Posterior cingulate gyrus (tissue), 11 donors: ENCODE results near the gene CCR5.
"Not testable (repeated sequence)": the region's sequence is repeated elsewhere in the genome, so short reads cannot be mapped to it uniquely, and the experiment has no call there.

Experiments
- DNase-seq, 10 donors: peaks; one replicate each; pipeline versions ENCODE4 v3.0.0 to v3.0.0-alpha.2; 2020 to 2021; ENCODE audit warnings: mixed read lengths in 3 of 10
- intact Hi-C: fragments of 100-400 bp; cut with DNase I; formaldehyde crosslinking; loops from one replicate; pipeline ENCODE4 v1.15.1; 2023

The CCR5 gene

GRCh38 chr3:46380471-46381221 is 9.9 kb downstream of the CCR5 start:
- intact Hi-C loops: no loop called here
- no peak for DNase-seq

- no peak for DNase-seq
- intact Hi-C loops: no loop called here
Observed at GRCh38 chr3:46381625-46382024, 10.9 kb downstream of the CCR5 start.

GRCh38 chr3:46383211-46383950 is 12.6 kb downstream of the CCR5 start:
- intact Hi-C loops: no loop called here
- no peak for DNase-seq

DNA sequence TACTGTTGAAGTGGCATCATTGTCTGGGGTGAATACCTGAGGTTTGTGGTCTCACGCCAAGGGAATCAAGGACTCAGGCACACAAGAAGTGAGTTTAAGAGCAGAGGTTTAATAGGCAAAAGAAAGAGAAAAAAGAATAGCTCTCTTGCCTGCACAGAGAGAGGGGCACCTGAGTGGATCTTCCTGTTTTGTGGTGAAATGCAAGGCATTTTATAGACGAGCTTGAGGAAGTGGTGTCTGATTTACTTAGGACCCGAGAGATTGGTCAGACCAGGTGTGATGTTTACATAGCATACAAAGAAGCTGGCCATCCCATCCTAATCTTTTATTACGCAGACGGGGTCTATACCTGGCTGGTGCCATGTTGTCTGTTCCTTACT is 13.2 kb downstream of the CCR5 start:
- intact Hi-C loops: no loop called here

DNA sequence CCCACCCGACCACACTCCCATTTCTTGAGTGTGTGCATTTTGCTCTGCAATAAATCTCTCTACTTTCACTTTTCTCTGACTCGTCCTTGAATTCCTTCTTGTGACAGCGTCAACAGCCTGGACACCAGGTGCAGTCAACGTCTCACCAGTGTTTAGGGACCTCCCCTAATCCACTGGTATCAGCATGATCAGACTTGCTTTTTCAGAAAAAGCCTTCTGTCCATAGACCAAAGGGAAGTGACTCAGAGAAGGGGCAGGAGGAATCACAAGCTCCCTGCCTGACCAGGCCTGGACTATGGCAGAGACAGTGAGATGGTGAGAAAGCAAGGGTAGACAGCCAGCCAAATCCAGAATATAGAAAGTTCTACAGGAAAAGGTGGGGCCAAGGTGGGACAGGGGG is 15.5 kb downstream of the CCR5 start:
- intact Hi-C loops: no loop called here
- no peak for DNase-seq

More for the DNA sequence above, 13.2 kb downstream of the CCR5 start:
- no peak for DNase-seq

GRCh38 chr3:46388847-46389246 is 18.1 kb downstream of the CCR5 start:
- DNase-seq, intact Hi-C loops: not testable (repeated sequence)

DNA sequence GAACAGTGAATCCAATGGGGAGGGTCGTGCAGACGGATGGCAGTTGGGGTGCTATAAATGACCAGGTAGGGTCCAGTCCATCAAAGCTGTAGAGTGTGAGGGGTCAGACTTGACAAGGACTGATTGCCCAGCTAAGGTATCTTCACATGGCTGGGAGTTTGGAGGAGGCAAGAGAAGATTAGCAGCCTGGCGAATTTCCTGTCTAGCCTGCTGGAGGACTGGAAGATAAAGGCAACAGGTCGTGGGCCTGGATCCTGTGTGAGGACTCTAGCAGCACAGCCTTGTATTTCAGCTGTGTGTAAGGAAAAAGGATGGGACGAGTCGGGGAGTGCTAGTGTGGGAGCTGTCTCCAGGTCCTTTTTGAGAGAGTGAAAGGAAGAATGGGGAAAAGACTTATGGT is 18.6 kb downstream of the CCR5 start:
- DNase-seq: no peak
- intact Hi-C loops: no loop called here

- DNase-seq, intact Hi-C loops: not testable (repeated sequence)
Observed at GRCh38 chr3:46391526-46391925, 20.8 kb downstream of the CCR5 start.

DNA sequence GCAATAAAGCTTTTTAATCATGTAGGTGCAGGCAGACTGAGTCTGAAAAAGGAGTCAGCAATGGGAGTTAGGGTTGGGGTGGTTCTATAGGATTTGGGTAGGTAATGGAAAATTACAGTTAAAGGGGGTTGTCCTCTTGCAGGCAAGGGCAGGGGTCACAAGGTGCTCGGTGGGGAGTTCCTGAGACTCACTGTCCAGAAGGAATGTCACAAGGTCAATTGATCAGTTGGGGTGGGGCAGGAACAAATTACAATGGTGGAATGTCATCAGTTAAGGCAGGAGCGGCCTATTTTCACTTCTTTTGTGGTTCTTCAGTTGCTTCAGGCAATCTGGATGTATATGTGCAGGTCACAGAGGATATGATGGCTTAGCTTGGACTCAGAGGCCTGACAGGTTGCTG is 22.3 kb downstream of the CCR5 start:
- DNase-seq: no peak
- intact Hi-C loops: no loop called here

- intact Hi-C loops: no loop called here
- DNase-seq: no peak
Observed at GRCh38 chr3:46393554-46394434, 23.0 kb downstream of the CCR5 start.

DNA sequence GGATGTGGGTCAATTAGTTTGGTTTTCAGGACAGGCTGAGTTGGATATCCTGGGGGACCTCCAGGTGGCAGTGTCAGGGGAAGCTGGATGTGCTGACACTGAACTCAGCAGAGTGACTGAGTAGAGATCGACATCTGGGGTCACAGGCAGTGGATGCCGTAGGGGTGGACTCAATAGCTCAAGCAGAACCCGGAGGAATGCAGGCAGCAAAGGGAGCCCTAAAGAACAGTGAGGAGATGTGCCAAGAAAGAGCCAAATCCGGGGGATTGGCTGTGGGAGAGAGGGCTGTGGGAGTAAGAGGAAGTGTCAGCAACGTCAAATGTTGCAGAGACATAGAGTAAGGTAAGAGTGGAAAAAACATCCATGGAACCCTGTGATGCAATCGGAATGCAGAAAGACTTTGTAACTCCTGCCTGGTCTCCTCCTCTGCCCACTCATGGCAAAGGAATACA is 24.5 kb downstream of the CCR5 start:
- DNase-seq: no peak
- intact Hi-C loops: no loop called here

GRCh38 chr3:46395766-46396530 is 25.2 kb downstream of the CCR5 start:
- intact Hi-C loops: no loop called here
- no peak for DNase-seq

DNA sequence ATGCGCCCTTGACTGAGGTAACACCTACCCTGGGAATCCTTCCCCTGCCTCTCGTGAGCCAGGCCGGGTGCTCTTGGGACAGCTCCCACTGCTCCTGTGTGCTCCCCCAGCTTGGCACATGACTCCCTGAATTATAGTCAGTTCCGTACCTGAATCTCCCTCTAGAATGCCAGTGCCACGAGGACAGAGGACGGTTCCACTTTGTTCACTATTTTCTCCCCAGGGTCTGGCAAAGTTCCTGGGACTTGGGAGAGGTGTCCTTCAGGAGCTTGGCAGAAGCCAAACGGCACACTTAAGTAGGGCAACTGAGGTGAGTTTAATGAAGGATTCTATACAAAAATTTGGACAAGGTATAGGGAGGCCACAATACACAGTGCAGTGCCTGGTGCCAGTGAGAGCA is 26.4 kb downstream of the CCR5 start:
- intact Hi-C loops: no loop called here
- no peak for DNase-seq

DNA sequence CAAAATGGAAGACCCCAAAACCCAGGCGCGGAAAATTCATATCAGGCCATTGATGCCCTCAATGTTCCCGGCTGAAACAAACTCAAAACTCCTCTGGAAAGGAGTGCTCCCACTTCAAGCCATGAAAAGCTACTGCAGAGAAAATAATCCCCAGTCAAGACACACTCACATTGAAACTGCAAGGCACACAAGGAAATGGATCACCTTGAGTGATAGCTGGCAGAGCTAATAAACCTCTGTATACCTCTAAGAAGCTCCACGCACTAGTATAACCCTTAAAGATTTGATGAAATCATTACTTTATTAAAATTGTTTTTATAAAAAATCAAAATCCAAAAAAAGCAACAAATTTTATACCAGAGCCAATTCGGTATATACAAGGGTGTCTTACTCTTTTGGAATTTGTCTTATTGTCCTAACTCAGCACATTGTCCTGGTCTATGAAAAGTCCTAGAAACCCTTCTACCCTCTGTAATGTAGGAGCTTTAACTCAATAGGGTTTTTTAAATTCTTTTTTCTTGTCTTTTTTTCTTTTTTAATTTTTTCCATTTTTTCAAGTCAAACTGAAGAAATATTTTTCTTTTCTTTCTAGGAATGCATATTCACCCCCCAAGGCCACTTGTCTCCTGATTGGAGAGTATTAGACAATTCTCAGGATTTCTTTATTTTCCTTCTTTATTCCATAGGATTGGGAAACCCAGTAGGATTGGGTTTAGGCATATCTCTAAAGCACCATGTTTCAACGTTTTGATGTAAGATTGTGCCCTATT is 27.6 kb downstream of the CCR5 start:
- no peak for DNase-seq
- intact Hi-C loops: no loop called here

DNA sequence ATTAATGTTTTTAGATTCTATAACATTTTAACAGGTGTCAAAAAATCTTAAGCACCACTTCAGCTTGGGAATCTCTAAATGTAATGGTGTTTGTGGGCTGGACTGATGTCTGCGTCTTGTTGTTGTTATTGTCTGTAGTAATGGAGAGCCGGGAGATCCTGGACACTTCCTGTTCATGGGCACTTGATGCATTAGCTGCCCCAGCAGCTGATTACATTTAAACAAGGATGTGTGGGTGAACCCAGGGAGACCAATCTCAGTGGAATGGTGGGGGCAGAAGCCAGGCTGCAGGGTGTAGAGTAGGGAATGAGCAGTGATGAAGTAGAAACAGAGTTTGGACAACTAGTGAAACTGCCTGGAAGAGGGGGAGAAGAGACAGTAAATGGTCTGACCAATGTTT is 28.4 kb downstream of the CCR5 start:
- intact Hi-C loops: no loop called here
- DNase-seq: no peak

DNA sequence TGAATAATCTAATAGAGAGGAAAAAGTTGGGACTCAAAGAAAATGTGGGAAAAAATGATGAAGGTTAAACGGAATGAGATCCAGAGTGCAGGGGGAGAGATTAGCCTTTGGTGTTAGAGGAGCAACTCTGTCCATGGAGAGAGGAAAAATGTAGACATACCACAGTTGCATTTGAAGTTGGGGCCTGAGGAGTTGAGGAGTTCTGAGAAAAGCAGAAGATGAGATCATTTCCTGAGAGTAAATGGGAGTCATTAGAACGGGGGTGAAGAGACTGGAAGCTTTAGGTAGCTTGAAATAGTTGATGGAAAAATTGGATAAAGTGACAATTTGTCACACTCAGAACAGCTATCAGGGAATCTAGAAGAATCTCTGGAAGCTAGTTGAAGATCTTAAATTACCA is 28.8 kb downstream of the CCR5 start:
- intact Hi-C loops: no loop called here
- DNase-seq: no peak

DNA sequence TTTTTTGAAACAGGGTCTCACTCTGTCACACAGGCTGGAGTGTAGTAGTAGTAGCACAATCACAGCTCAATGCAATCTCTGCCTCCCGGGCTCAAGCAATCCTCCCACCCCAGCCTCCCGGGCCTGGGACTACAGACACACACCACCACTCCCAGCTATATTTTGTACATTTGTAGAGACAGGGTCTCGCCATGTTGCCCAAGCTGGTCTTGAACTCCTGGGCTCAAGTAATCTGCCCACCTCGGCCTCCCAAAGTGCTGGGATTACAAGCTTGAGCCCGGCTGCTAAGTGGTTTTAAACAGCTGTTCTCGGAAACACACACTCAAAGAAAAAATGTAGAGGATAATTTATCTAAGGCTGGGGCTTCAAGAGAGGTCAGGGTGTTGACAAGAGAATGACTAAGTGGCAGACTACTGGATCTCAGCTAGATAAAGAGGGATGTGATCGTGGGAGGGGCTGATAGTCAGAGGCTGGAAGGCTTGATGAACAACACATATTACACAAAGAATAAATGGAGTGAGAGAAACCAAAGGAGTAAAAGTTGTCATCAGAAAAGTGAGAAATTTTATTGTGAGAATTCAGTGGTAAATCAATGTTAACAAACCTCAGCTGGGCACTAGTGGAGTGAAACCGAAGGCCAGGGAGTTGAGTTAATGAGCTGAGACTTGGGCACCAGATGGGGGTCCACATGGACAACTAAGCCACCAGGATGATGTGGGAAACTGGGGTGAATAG is 29.4 kb downstream of the CCR5 start:
- intact Hi-C loops: no loop called here
- no peak for DNase-seq

GRCh38 chr3:46400846-46401245 is 30.1 kb downstream of the CCR5 start:
- intact Hi-C loops: no loop called here
- DNase-seq: no peak

- intact Hi-C loops: no loop called here
- DNase-seq: no peak
Observed at GRCh38 chr3:46401579-46401978, 30.8 kb downstream of the CCR5 start.
